ENCODE results near the gene ACTA1.

DNA sequence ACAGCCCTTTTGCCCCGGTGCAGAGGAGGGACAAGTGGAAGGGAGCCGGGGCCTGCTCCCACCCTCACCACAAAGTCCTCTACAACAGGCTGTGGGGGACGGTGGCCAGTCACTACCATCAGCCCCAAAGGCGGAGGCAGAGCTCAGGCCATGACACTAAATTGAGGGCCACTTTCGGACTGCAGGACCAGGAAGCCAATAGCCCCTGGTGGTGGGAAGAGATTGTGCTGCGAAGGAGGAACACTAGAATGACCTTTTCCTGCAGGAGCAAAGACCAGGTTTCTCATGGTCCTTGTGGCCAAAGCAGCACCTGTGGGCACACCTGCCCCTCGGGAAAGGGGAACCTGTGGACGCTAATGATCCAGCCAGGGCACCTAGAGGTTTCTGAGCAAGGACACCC is 30.3 kb downstream of the ACTA1 start:
- TF ChIP-seq POLR2A (IDR thresholded peaks at IDR 0.05; ENCODE audit: extremely low read depth, insufficient read length) (no peak), MYC (IDR thresholded peaks at IDR 0.05; ENCODE audit: low read depth, low read length) (no peak)
- TF ChIP-seq, protein P1, sequence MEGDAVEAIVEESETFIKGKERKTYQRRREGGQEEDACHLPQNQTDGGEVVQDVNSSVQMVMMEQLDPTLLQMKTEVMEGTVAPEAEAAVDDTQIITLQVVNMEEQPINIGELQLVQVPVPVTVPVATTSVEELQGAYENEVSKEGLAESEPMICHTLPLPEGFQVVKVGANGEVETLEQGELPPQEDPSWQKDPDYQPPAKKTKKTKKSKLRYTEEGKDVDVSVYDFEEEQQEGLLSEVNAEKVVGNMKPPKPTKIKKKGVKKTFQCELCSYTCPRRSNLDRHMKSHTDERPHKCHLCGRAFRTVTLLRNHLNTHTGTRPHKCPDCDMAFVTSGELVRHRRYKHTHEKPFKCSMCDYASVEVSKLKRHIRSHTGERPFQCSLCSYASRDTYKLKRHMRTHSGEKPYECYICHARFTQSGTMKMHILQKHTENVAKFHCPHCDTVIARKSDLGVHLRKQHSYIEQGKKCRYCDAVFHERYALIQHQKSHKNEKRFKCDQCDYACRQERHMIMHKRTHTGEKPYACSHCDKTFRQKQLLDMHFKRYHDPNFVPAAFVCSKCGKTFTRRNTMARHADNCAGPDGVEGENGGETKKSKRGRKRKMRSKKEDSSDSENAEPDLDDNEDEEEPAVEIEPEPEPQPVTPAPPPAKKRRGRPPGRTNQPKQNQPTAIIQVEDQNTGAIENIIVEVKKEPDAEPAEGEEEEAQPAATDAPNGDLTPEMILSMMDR (IDR thresholded peaks at IDR 0.05; ENCODE audit: low read depth, low read length) = no peak
- TF ChIP-seq, protein P2, sequence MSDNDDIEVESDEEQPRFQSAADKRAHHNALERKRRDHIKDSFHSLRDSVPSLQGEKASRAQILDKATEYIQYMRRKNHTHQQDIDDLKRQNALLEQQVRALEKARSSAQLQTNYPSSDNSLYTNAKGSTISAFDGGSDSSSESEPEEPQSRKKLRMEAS (IDR thresholded peaks at IDR 0.05; ENCODE audit: low read depth, low read length) = no peak
